C4-2B (cell line): ENCODE results near the gene FAM111B.

Experiments
- H3K27ac ChIP-seq: fragments of 450-650 bp; 2 replicates; pipeline ENCODE4 v1.5.1; 2017
- CTCF ChIP-seq: fragments of 450-650 bp; conservative IDR thresholded peaks from 2 replicates; pipeline ENCODE4 v1.5.1; 2017; ENCODE audit warnings: mild to moderate bottlenecking
- ZFX ChIP-seq: fragments of 450-650 bp; IDR thresholded peaks from 2 replicates; pipeline ENCODE4 v1.6.1; 2017

Gene FAM111B

GRCh38 chr11:59173964-59174663, 67.1 kb downstream of the FAM111B start:
- H3K27ac ChIP-seq: no peak overlapping the region
- no peak for TF ChIP-seq ZFX
- no peak for TF ChIP-seq CTCF

GRCh38 chr11:59174664-59175033, 67.6 kb downstream of the FAM111B start:
- no peak overlapping the region for H3K27ac ChIP-seq
- no peak for TF ChIP-seq ZFX
- TF ChIP-seq CTCF: no peak

- no peak overlapping the region for H3K27ac ChIP-seq
- no peak for TF ChIP-seq CTCF
- TF ChIP-seq ZFX: no peak
These were observed 68.1 kb downstream of the FAM111B start for GRCh38 chr11:59175091-59175501.

- no peak overlapping the region for H3K27ac ChIP-seq
- TF ChIP-seq ZFX: no peak
- TF ChIP-seq CTCF: no peak
These were observed 69.3 kb downstream of the FAM111B start for GRCh38 chr11:59176330-59176729.
